GM12878 (cell line): Measurements from ENCODE around the gene NCAPD2. TPM values are rescaled to one million over a fixed set of nuclear protein-coding genes. Genes with fewer than 3 reads are reported as not detected.
A peak's percentile ranks its signal among the peaks of the same experiment; 100 is the strongest.
"Not testable (repeated sequence)": the region's sequence is repeated elsewhere in the genome, so short reads cannot be mapped to it uniquely, and the experiment has no call there.

Experiments used
- ATAC-seq: fragments of 200-7000 bp; cut with Tn5 transposase; 3 replicates; pipeline ENCODE4 v1.9.1; 2020; ENCODE audit warnings: mild to moderate bottlenecking, moderate library complexity
- BruUV-seq: library from RNA; stranded (reverse); fragments of 400-500 nt; replicated peaks from 2 replicates; lab custom pipeline; 2021; lab: Mats Ljungman, UMichigan
- CTCF ChIA-PET: fragments of 300-600 bp; sonication (Branson Sonifier 250); formaldehyde crosslinking; extraction: SDS; loops from one replicate; lab custom pipeline; 2021; ENCODE audit warnings: inconsistent platforms; lab: Yijun Ruan, JAX
- POLR2A ChIA-PET: fragments of 350-600 bp; formaldehyde crosslinking; extraction: SDS; loops from one replicate; lab custom pipeline; 2021; ENCODE audit warnings: inconsistent platforms; lab: Charles Lee
- RAD21 ChIA-PET: fragments of 300-600 bp; sonication (Branson Sonifier 250); formaldehyde crosslinking; loops from one replicate; lab custom pipeline; 2023; ENCODE audit warnings: antibody characterized with exemption; ENCODE audit not compliant: unreplicated experiment; lab: Charles Lee
- SMC1A ChIA-PET: fragments of 300-600 bp; sonication (Branson Sonifier 250); formaldehyde crosslinking; loops from one replicate; lab custom pipeline; 2023; ENCODE audit not compliant: unreplicated experiment, uncharacterized antibody; lab: Charles Lee
- DNase-seq: peaks from one replicate; pipeline ENCODE4 v3.0.0-alpha.2; 2011; ENCODE audit warnings: low read depth, low spot score
- FAIRE-seq: peaks from 3 replicates; lab custom pipeline; 2011; peaks lifted over from hg19 to GRCh38; lab: Jason Lieb, UNC
- H2AFZ ChIP-seq: 2 replicates; pipeline ENCODE4 v1.6.0; 2011; ENCODE audit warnings: low read depth, low read length, control low read depth; ENCODE audit not compliant: control insufficient read depth
- H3K27ac ChIP-seq: 2 replicates; pipeline ENCODE4 v1.5.1; 2011; ENCODE audit warnings: control low read depth; ENCODE audit not compliant: control insufficient read depth, insufficient read depth
- H3K27me3 ChIP-seq, 2 experiments: replicated peaks in 1 of 2; 2 replicates each; pipeline versions ENCODE4 v1.6.0 to v1.6.1; 2011; ENCODE audit warnings: low read length in 1 of 2; ENCODE audit not compliant: control insufficient read depth in 2 of 2, insufficient read depth in 2 of 2
- H3K36me3 ChIP-seq, 2 experiments: 2 replicates each; pipeline ENCODE4 v1.5.1; 2011; ENCODE audit warnings: low read length in 1 of 2; ENCODE audit not compliant: control insufficient read depth in 2 of 2, insufficient read depth in 2 of 2
- H3K4me1 ChIP-seq: 2 replicates; pipeline ENCODE4 v1.6.1; 2011; ENCODE audit warnings: mild to moderate bottlenecking, low read length, moderate library complexity, mixed read lengths; ENCODE audit not compliant: control insufficient read depth, insufficient read depth
- H3K4me2 ChIP-seq: 2 replicates; pipeline ENCODE4 v1.6.0; 2011; ENCODE audit warnings: control low read depth; ENCODE audit not compliant: control insufficient read depth, insufficient read depth
- H3K4me3 ChIP-seq: fragments of 200-600 bp; sonication (generic); 2 replicates; pipeline ENCODE4 v1.5.1; 2016
- H3K79me2 ChIP-seq: 2 replicates; pipeline ENCODE4 v1.6.0; 2011; ENCODE audit warnings: low read length; ENCODE audit not compliant: control insufficient read depth, insufficient read depth
- H3K9ac ChIP-seq: 2 replicates; pipeline ENCODE4 v1.8.0; 2011; ENCODE audit warnings: low read length, control low read depth, mixed read lengths; ENCODE audit not compliant: control insufficient read depth, insufficient read depth
- H3K9me3 ChIP-seq: replicated peaks from 3 replicates; pipeline ENCODE4 v1.5.1; 2011; ENCODE audit warnings: mild to moderate bottlenecking, low read length; ENCODE audit not compliant: control insufficient read depth, insufficient read depth
- H4K20me1 ChIP-seq: 2 replicates; pipeline ENCODE4 v1.6.0; 2011; ENCODE audit not compliant: control insufficient read depth, insufficient read depth
- CBFB ChIP-seq: IDR thresholded peaks from 2 replicates; pipeline ENCODE4 v1.6.1; 2016; ENCODE audit warnings: antibody characterized with exemption, low read depth
- GABPA ChIP-seq: IDR thresholded peaks from 2 replicates; pipeline ENCODE4 v1.6.1; 2014; ENCODE audit warnings: antibody characterized with exemption, low read depth, mild to moderate bottlenecking, inconsistent platforms
- HSF1 ChIP-seq: fragments of 150-350 bp; IDR thresholded peaks from 2 replicates; pipeline ENCODE4 v1.6.1; 2014; ENCODE audit warnings: mild to moderate bottlenecking, low read depth, low read length
- PKNOX1 ChIP-seq: fragments of 450-650 bp; IDR thresholded peaks from 2 replicates; pipeline ENCODE4 v1.6.1; 2016; ENCODE audit warnings: mild to moderate bottlenecking
- ZBTB40 ChIP-seq: fragments of 450-650 bp; IDR thresholded peaks from 2 replicates; pipeline ENCODE4 v1.6.1; 2016; ENCODE audit warnings: mild to moderate bottlenecking, moderate library complexity, borderline replicate concordance
- WGBS: methylation state at CpG from one replicate; pipeline ENCODE4 v1.1.6; 2016; ENCODE audit warnings: low lambda C conversion rate; ENCODE audit not compliant: insufficient replicate concordance, insufficient coverage; ENCODE audit errors: missing lambda C conversion rate; 5-methylcytosine and 5-hydroxymethylcytosine counted together
- in situ Hi-C: fragments of 300-500 bp; cut with MboI; formaldehyde crosslinking; loops from 9 replicates; pipeline ENCODE4 v1.14.3; 2018; ENCODE audit warnings: mixed read lengths
- intact Hi-C: fragments of 100-400 bp; cut with micrococcal nuclease; formaldehyde crosslinking; loops from one replicate; pipeline ENCODE4 v1.14.2; 2022; ENCODE audit not compliant: unreplicated experiment
- polyA plus RNA-seq, 11 experiments: library from polyadenylated mRNA; depleted of rRNA in 4 of 11; unstranded in 6 of 11; stranded (reverse) in 5 of 11; fragments of >200 nt; fragmentation: Nextera tagmentation in 4 of 11; fragmentation: Illumina TruSeq in 1 of 11; extraction: Ambion mirVana in 4 of 11; extraction: Trizol in 1 of 11; gene quantifications; 1 replicate in 1 of 11; 2 replicates in 10 of 11; pipeline versions ENCODE4 v1.2.1 to v1.2.3, GENCODE V29; 2011 to 2016; ENCODE audit warnings: inconsistent platforms in 2 of 11, missing spikeins in 2 of 11, low read depth in 1 of 11
- total RNA-seq, 4 experiments: library from RNA; depleted of rRNA in 3 of 4; stranded (reverse); fragments of >200 nt in 3 of 4; fragmentation: Illumina TruSeq in 1 of 4; extraction: Trizol in 1 of 4; gene quantifications; 2 replicates each; pipeline versions ENCODE4 v1.2.1 to v1.2.3, GENCODE V29; 2013 to 2021

NCAPD2 gene
- total and polyA plus RNA-seq, 10 of the 15 experiments (the other 5 are each of a cell fraction or from before 2014, with no cell fraction given) = 24.2 to 160 (median 110) TPM

- TF ChIP-seq ZBTB40 = no peak
- peak; percentile 8; the same call in 1 of the 2 replicates for TF ChIP-seq CBFB
- no peak for TF ChIP-seq HSF1
- TF ChIP-seq, all 136 proteins: peak for 4
Observed at GRCh38 chr12:6494258-6494743, 399 bp downstream of the NCAPD2 start (continued).

- Histone ChIP-seq H3K27ac (peak overlapping the region; percentile 83), H3K36me3 (peaks cover 5 to 23% of the 10 kb centered on the region in 2 experiments), H3K27me3 (no peaks in the 10 kb centered on the region), H3K9ac (peak overlapping the region; percentile 95), H3K79me2 (peaks cover 55% of the 10 kb centered on the region), H3K4me2 (peak overlapping the region; percentile 88), H2AFZ (no peak overlapping the region), H4K20me1 (no peaks in the 10 kb centered on the region), H3K9me3 (no peaks in the 10 kb centered on the region), H3K4me1 (peaks cover 6% of the 10 kb centered on the region; the same call in 1 of the 2 replicates), H3K4me3 (peak overlapping the region; percentile 75)
- intact Hi-C loops (loop anchor here (5.0 kb wide), 1 partner anchor 37 kb away; the partner anchor contains the start of gene GAPDH), in situ Hi-C loops (loop anchor here (5.0 kb wide), 1 partner anchor 37 kb away; the partner anchor contains the start of gene GAPDH)
- ATAC-seq (no peak), DNase-seq (no peak), FAIRE-seq (peak; percentile 41)
- CTCF ChIA-PET = interaction anchor here (0.8 to 3.7 kb wide), 8 partner anchors 17 to 70 kb away, joined by 3 to 15 read pairs (median 6); no protein-coding TSS in a partner anchor
- WGBS = 0% methylated on average over 1 of the region's 1 CpG
- SMC1A ChIA-PET = interaction anchor here (0.7 to 4.0 kb wide), 11 partner anchors 26 to 194 kb away, joined by 3 to 23 read pairs (median 5); partner anchors contain the start of genes GAPDH and ZNF384
- BruUV-seq = no TSS peak
- RAD21 ChIA-PET = interaction anchor here (0.9 to 2.0 kb wide), 8 partner anchors 11 to 169 kb away, joined by 3 to 9 read pairs (median 3); no protein-coding TSS in a partner anchor
- POLR2A ChIA-PET = interaction anchor here (0.5 to 1.3 kb wide), 6 partner anchors 24 to 136 kb away, joined by 4 to 11 read pairs (median 5); partner anchors contain the start of genes GAPDH and VAMP1
- TF ChIP-seq PKNOX1 = 0 out of 2 replicates have a peak, but pooled peaks have one; percentile 21
- no peak for TF ChIP-seq GABPA
Observed at GRCh38 chr12:6494968-6495367, 1.1 kb downstream of the NCAPD2 start.

- H2AFZ ChIP-seq, H3K4me1 ChIP-seq, H4K20me1 ChIP-seq, intact Hi-C loops, BruUV-seq, DNase-seq, ATAC-seq, H3K27ac ChIP-seq, FAIRE-seq, H3K9me3 ChIP-seq, H3K9ac ChIP-seq, H3K27me3 ChIP-seq: not testable (repeated sequence)
- ChIA-PET RAD21 (interaction anchor here (1.7 kb wide), 1 partner anchor 73 kb away, joined by 5 read pairs; no protein-coding TSS in a partner anchor), POLR2A (interaction anchor here (0.6 to 1.4 kb wide), 2 partner anchors 11 to 26 kb away, joined by 5 to 9 read pairs; partner anchors contain the start of gene VAMP1), SMC1A (interaction anchor here (1.3 to 4.0 kb wide), 5 partner anchors 10 to 73 kb away, joined by 3 to 23 read pairs (median 5); no protein-coding TSS in a partner anchor), CTCF (interaction anchor here (3.7 kb wide), 1 partner anchor 42 kb away, joined by 15 read pairs; no protein-coding TSS in a partner anchor)
- Histone ChIP-seq H3K4me2 (peak overlapping the region; percentile 15; the same call in 1 of the 2 replicates), H3K36me3 (peaks cover 6 to 32% of the 10 kb centered on the region in 2 experiments), H3K4me3 (peak overlapping the region; percentile 14; the same call in 1 of the 2 replicates), H3K79me2 (peaks cover 51% of the 10 kb centered on the region)
- in situ Hi-C loops = loop anchor here (5.0 kb wide), 1 partner anchor 35 kb away; the partner anchor contains the start of gene GAPDH
- whole genome bisulfite sequencing = 86% methylated on average over 3 of the region's 3 CpGs
Observed at GRCh38 chr12:6497291-6497690, 3.4 kb downstream of the NCAPD2 start.
